ENCODE results near the gene FGD3. TPM values are rescaled to one million over a fixed set of nuclear protein-coding genes. Genes with fewer than 3 reads are reported as not detected.

Gene FGD3
- total RNA-seq, 1 donor from 2014 or later, result 0.46 TPM

- Histone ChIP-seq H3K4me3 (ENCODE audit: low read depth, low read length) (no peak overlapping the region), H3K36me3 (ENCODE audit: control insufficient read depth, insufficient read depth, low read length) (no peaks in the 10 kb centered on the region), H3K27me3 (ENCODE audit: control insufficient read depth, insufficient read depth, low read length) (peaks cover 3% of the 10 kb centered on the region)
- no peak for DNase-seq (ENCODE audit: low read depth)
- peak; percentile 18 for TF ChIP-seq CTCF (IDR thresholded peaks at IDR 0.05; ENCODE audit: insufficient read depth, low read length, poor library complexity, severe bottlenecking)
These were observed 114.8 kb downstream of the FGD3 start for GRCh38 chr9:93061791-93062763.

- Histone ChIP-seq H3K4me3 (ENCODE audit: low read depth, low read length) (no peak overlapping the region), H3K27me3 (ENCODE audit: control insufficient read depth, insufficient read depth, low read length) (peaks cover 2% of the 10 kb centered on the region), H3K36me3 (ENCODE audit: control insufficient read depth, insufficient read depth, low read length) (no peaks in the 10 kb centered on the region)
- no peak for TF ChIP-seq CTCF (IDR thresholded peaks at IDR 0.05; ENCODE audit: insufficient read depth, low read length, poor library complexity, severe bottlenecking)
- DNase-seq (ENCODE audit: low read depth), result no peak
These were observed 117.2 kb downstream of the FGD3 start for GRCh38 chr9:93064392-93065134.

- TF ChIP-seq CTCF (IDR thresholded peaks at IDR 0.05; ENCODE audit: insufficient read depth, low read length, poor library complexity, severe bottlenecking), result no peak
- Histone ChIP-seq H3K4me3 (ENCODE audit: low read depth, low read length) (no peak overlapping the region), H3K27me3 (ENCODE audit: control insufficient read depth, insufficient read depth, low read length) (no peaks in the 10 kb centered on the region), H3K36me3 (ENCODE audit: control insufficient read depth, insufficient read depth, low read length) (no peaks in the 10 kb centered on the region)
- no peak for DNase-seq (ENCODE audit: low read depth)
These were observed 117.9 kb downstream of the FGD3 start for GRCh38 chr9:93065135-93065720.

- Histone ChIP-seq H3K4me3 (ENCODE audit: low read depth, low read length) (no peak overlapping the region), H3K36me3 (ENCODE audit: control insufficient read depth, insufficient read depth, low read length) (no peaks in the 10 kb centered on the region), H3K27me3 (ENCODE audit: control insufficient read depth, insufficient read depth, low read length) (no peaks in the 10 kb centered on the region)
- DNase-seq (ENCODE audit: low read depth), result no peak
- no peak for TF ChIP-seq CTCF (IDR thresholded peaks at IDR 0.05; ENCODE audit: insufficient read depth, low read length, poor library complexity, severe bottlenecking)
These were observed 119.8 kb downstream of the FGD3 start for GRCh38 chr9:93066978-93067603.

- Histone ChIP-seq H3K36me3 (ENCODE audit: control insufficient read depth, insufficient read depth, low read length) (no peaks in the 10 kb centered on the region), H3K4me3 (ENCODE audit: low read depth, low read length) (no peak overlapping the region), H3K27me3 (ENCODE audit: control insufficient read depth, insufficient read depth, low read length) (no peaks in the 10 kb centered on the region)
- no peak for DNase-seq (ENCODE audit: low read depth)
- TF ChIP-seq CTCF (IDR thresholded peaks at IDR 0.05; ENCODE audit: insufficient read depth, low read length, poor library complexity, severe bottlenecking), result no peak
These were observed 121.6 kb downstream of the FGD3 start for GRCh38 chr9:93068956-93069355.

Measured in kidney epithelial cell (primary cell).